HEK293T (cell line): ENCODE measurements around the gene LVRN.

ENCODE experiments used
- CTBP1 ChIP-seq: fragments of 450-650 bp; IDR thresholded peaks from 2 replicates; pipeline ENCODE4 v1.6.1; 2016; ENCODE audit warnings: borderline replicate concordance
- SP1 ChIP-seq: fragments of 450-650 bp; IDR thresholded peaks from 2 replicates; pipeline ENCODE4 v1.6.1; 2017
- SUZ12 ChIP-seq: fragments of 450-650 bp; IDR thresholded peaks from 2 replicates; pipeline ENCODE4 v1.6.1; 2016; ENCODE audit warnings: mild to moderate bottlenecking
- ZNF384 ChIP-seq: fragments of 450-650 bp; IDR thresholded peaks from 2 replicates; pipeline ENCODE4 v1.6.1; 2016

DNA sequence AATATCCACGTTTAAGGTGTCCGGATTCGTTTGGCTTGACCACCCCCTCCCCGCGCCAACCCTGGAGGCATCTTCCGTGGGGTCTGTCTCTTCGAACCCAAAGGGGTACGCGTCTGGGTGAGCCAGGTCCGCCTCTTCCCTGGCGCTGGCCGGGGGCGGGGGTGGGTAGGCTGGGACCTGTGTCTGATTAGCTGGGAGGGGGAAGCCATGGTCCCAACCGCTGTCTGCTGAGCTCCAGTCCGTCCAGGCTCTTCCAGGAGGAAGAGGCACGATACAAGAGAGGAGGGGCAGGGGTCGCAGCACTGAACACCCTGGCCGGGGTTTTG lies at the start of gene LVRN:
- no peak for TF ChIP-seq ZNF384
- no peak for TF ChIP-seq SUZ12
- TF ChIP-seq CTBP1, result no peak
- no peak for TF ChIP-seq SP1
